GM21447 (cell line): ENCODE measurements around the gene RCL1.
A peak's percentile ranks its signal among the peaks of the same experiment; 100 is the strongest.
"Not testable (repeated sequence)": the region's sequence is repeated elsewhere in the genome, so short reads cannot be mapped to it uniquely, and the experiment has no call there.

Experiments used
- ATAC-seq: cut with Tn5 transposase; IDR thresholded peaks from one replicate; pipeline ENCODE4 v1.9.1; 2021; ENCODE audit not compliant: unreplicated experiment

RCL1 gene

GRCh38 chr9:4781408-4781807, 11.3 kb upstream of the RCL1 start:
- no peak for ATAC-seq

DNA sequence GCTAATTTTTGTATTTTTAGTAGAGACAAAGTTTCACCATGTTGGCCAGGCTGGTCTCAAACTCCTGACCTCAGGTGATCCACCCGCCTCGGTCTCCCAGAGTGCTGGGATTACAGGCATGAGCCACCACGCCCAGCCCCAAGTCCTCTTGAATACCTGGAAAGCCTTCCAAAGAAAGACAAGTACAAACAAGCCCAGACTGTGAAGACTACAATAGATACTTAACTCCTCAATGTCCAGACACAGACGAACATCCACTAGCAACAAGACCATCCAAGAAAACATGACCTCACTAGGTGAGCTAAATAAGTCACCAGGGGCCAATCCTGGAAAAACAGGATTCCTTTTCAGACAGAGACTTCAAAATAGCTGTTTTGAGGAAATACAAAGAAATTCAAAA, 9.6 kb upstream of the RCL1 start:
- not testable (repeated sequence) for ATAC-seq

GRCh38 chr9:4784403-4784802, 8.3 kb upstream of the RCL1 start:
- ATAC-seq: no peak

DNA sequence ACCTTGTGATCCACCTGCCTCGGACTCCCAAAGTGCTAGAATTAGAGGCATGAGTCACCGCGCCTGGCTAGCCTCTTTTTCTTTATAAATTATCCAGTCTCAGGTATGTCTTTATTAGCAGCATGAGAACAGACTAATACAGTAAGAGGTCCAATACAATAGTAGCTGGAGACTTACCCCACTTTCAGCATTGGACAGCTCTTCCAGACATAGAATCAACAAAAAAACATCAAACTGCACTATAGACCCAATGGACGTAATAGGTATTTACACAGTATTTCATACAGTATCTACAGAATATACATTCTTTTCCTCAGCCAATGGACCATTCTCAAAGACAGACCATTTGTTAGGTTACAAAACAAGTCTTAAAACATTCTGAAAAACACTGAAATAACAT, 6.1 kb upstream of the RCL1 start:
- no peak for ATAC-seq

GRCh38 chr9:4787876-4788275, 4.9 kb upstream of the RCL1 start:
- no peak for ATAC-seq

- ATAC-seq: no peak
Measured at GRCh38 chr9:4788703-4789102, 4.0 kb upstream of the RCL1 start.

DNA sequence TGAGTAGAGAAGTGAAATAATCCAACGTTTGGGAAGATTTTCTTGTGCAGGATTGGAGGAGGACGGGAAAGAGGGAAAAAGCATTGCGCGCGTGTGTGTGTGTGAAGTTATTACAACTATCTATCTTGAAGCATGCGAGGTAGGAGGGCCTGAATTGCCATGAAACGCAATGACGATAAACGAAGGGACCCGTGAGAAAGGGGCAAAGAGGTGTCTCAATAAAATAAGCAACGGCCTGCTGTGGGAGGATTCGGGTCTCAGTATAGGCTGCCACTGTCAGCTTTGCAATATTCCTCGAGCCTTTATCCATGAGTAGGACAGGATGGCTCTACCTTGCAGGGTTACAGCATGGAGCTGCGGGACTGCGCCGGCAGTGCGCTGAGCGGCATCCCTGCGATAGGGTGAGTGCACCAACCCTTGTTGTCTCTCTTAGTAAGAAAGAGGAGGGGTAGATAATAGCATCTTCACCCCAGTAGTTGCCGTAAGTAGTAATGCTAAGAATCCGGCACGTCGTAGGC, 631 bp upstream of the RCL1 start:
- ATAC-seq: peak; percentile 34

DNA sequence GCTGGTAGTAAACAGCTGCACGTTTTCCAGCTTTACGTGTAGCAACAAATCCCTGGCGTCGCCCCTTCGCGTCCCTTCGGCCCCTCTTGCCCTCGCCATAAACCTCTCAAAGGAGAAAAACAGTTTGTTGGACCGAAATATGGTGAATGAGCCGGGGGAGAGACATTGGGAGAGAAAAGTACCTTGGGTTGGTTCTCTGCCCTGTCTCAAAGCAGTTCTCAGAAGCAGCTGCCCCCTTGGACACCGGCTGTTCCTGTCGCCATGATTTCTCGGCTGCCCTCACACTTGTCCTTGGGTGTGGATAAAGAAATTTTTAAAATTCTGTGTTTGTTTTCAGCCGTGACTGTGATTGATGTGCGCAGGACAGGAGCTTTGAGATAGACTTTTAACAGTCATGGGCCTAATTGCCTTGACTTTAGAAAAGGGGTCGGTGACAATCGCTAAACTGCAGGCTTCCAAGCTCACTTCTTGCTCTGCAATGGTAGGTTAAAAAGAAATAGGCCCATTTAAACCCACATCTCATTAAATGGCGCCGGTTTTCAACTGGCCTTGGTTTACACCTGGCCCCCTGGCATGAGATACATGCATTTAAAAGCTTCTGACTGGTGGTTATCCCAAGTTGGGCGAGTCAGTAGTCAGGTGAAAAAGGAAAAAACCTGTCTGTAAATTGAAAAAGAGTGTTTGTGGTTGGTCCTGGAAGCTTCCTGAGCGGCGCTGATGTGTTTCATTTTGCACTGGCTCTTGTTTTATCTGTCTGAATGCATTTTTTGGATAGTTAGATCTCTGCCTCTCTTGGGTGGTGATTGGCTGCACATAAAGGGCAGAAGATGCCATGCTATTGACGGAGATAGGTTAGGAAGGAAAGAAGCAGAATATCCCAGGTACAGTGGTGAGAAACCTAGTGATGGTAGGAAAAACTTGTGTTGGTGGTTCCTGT, 983 bp downstream of the RCL1 start:
- ATAC-seq: no peak

- ATAC-seq: no peak
Measured at GRCh38 chr9:4794691-4795090, 1.9 kb downstream of the RCL1 start.

DNA sequence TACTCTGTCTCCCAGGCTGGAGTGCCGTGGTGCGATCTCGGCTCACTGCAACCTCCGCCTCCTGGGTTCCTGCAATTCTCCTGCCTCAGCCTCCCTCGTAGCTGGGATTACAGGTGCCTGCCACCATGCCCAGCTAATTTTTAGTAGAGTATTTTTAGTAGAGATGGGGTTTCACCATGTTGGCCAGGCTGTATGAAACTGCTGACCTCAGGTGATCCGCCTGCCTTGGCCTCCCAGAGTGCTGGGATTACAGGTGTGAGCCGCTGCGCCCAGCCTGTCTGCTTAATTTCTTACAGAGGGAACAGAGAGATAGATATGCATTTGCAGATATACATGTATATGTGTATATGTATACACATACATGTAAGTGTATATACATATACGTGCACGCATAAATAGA, 2.4 kb downstream of the RCL1 start:
- ATAC-seq: not testable (repeated sequence)

GRCh38 chr9:4796530-4796929, 3.8 kb downstream of the RCL1 start:
- no peak for ATAC-seq

GRCh38 chr9:4796988-4797853, 4.5 kb downstream of the RCL1 start:
- no peak for ATAC-seq

GRCh38 chr9:4797854-4798150, 5.1 kb downstream of the RCL1 start:
- ATAC-seq: no peak

DNA sequence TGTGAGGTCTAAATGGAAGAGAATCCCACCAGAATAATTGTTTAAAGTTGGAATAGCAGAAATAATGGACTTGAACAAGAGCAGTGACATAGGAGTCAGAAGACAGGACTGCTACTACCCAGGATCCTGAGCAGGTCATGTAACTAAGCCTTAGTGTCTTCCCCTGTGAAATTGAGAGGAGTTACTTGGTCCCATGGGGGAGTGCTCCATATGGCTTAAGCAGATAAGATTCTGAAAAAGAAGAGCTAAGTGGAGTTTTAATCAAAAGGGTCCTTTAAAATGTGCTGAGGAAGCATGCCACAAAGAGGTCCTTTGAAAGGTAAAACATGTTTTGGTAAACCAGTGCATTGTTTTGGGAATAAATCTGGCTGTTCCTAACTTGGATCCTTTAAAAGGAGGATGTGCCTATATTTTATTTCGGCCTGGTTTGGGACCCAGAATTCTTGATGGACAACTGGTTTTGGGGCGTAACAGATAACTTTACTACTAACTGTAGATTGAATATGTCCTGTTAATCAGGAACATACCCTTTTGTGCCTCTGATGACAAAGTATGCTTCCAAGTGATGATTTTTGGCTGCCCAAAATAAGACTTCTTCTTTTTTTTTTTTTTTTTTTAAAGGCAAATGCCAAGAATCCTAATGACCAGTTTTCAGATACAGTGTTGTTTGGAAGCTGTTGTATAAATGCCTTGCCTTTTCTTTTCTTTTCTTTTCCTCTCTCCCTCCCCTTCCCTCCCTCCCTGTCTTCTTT, 5.7 kb downstream of the RCL1 start:
- ATAC-seq: no peak

- ATAC-seq: no peak
Measured at GRCh38 chr9:4799033-4799430, 6.3 kb downstream of the RCL1 start.

GRCh38 chr9:4799775-4800174, 7.0 kb downstream of the RCL1 start:
- no peak for ATAC-seq

DNA sequence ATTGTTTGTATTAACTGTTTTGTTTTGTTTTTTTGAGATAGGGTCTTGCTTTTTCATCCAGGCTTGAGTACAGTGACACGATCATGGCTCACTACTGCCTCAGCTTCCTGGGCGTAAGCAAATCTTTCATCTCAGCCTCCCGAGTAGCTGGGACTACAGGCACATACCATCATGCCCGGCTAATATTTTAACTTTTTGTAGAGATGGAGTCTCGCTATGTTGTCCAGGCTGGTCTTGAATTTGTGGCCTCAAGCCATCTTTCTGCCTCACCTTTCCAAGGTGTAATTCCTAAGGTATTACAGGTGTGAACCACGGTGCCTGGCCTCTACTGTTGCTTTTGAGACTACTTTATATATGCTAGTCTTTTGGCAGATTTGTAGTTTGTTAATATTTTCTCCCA, 8.4 kb downstream of the RCL1 start:
- ATAC-seq: no peak

DNA sequence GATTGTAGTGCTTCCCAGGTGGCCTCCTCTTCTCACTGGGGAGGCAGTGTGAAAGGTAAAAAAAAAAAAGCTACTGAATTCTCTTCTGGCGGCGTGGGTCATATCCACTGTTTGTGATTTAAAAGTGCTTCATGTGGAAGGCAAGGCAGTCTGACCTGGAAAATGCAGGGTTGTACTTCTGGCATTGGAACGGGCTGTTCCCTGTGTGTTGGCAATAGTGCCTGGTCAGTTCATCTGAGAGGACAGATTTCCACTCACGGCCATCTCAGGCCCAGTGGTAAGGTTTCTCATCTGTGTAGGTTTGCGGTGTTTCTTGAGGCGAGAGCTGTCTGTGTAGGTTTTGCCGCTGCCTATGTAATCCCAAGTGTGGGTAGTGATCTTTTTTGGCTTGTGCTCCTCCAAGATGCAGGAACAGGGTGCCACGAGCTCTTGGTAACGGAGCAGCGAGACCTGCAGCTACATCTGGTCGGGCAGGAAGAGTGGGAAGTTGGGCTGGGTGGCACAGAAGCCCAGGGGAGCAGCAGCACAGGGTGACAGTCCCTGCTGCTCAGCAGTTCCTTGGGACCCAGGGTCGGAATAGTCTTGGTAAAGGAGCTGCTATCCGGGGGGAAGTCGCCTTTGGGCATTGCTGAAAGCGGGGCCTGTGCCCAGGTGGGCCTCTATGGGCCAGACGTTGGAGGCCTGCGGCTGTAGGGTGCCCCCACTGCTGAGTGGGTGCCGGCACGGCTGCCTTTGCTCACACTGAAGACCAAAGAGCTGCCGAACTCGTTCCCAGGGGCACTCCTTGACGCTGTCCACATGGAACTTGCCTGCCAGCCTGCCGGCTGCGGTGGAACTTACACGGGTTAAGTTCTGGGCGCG, 11.2 kb downstream of the RCL1 start:
- ATAC-seq: no peak

DNA sequence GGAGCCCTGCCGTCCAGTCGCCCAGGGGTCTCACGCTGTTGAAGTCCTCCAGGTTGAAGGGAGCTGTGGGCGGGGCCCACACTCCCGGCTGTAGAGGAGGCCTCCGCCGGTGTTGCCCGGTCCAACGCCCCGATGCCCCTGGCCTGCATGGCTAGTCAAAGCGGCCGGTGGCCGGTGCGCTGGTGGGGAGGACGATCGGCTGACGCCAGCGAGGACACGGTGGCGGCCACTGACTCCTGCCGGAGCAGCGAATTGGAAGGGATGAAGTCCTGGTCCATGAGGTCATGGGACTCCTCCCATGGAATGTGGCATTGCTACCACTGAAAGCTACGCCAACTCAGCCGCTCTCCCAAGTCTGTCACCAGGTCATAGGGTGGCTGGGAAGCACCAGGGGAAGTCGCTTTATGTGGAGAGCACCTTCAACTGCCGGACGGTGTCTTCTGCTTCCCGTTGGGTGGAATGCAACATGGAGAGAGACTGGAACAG, 11.8 kb downstream of the RCL1 start:
- no peak for ATAC-seq
